HCT116 (cell line): ENCODE results near the gene NUCB2. TPM values are rescaled to one million over a fixed set of nuclear protein-coding genes. Genes with fewer than 3 reads are reported as not detected.

ENCODE experiments used
- ATAC-seq: fragments of 200-7000 bp; cut with Tn5 transposase; 2 replicates; pipeline ENCODE4 v1.9.1; 2020; ENCODE audit warnings: mild to moderate bottlenecking, moderate library complexity
- BruUV-seq: library from RNA; stranded (reverse); fragments of 400-500 nt; replicated peaks from 2 replicates; lab custom pipeline; 2021; lab: Mats Ljungman, UMichigan
- CTCF ChIA-PET: fragments of 300-600 bp; sonication (Branson Sonifier 250); formaldehyde crosslinking; loops from one replicate; lab custom pipeline; 2021; ENCODE audit warnings: antibody characterized with exemption; lab: Charles Lee
- POLR2A ChIA-PET: fragments of 300-600, 350-600 bp; sonication (Branson Sonifier 250); formaldehyde crosslinking; loops from one replicate; lab custom pipeline; 2021; ENCODE audit warnings: antibody characterized with exemption; lab: Charles Lee
- RAD21 ChIA-PET, 2 experiments: fragments of 300-600 bp; sonication (Branson Sonifier 250); formaldehyde crosslinking; loops; one replicate each; lab custom pipeline; 2023; ENCODE audit warnings: low total read pairs in 2 of 2; ENCODE audit not compliant: uncharacterized antibody in 2 of 2, unreplicated experiment in 2 of 2, low non-redundant PET in 1 of 2; lab: Charles Lee
- DNase-seq: peaks from one replicate; pipeline ENCODE4 v3.0.0-alpha.2; 2010; ENCODE audit warnings: low read depth, low spot score
- H2AFZ ChIP-seq: fragments of 200-600 bp; shearing (Covaris generic), sonication (generic); 2 replicates; pipeline ENCODE4 v1.6.1; 2017; ENCODE audit warnings: low read depth, mixed run types, mixed read lengths, antibody characterized with exemption, low read length; ENCODE audit not compliant: poor library complexity, severe bottlenecking
- H3K27ac ChIP-seq: 2 replicates; pipeline ENCODE4 v1.5.1; 2012; ENCODE audit warnings: low read depth, low read length
- H3K27me3 ChIP-seq: fragments of 200-600 bp; sonication (generic); 2 replicates; pipeline ENCODE4 v1.6.1; 2016; ENCODE audit warnings: mixed run types, low read length, mixed read lengths; ENCODE audit not compliant: insufficient read depth
- H3K36me3 ChIP-seq, 2 experiments: fragments of 200-500 bp in 1 of 2; fragments of 200-600 bp in 1 of 2; sonication (Bioruptor generic) in 1 of 2; sonication (generic) in 1 of 2; 2 replicates each; pipeline versions ENCODE4 v1.5.1 to v1.6.1; 2014 to 2016; ENCODE audit warnings: low read length in 2 of 2, inconsistent platforms in 1 of 2, mixed read lengths in 1 of 2, mixed run types in 1 of 2; ENCODE audit not compliant: insufficient read depth in 2 of 2, control insufficient read depth in 1 of 2
- H3K4me1 ChIP-seq, 2 experiments: fragments of 200-600 bp in 1 of 2; sonication (generic) in 1 of 2; 2 replicates each; pipeline versions ENCODE4 v1.5.1 to v1.6.1; 2012 to 2017; ENCODE audit warnings: low read length in 2 of 2, inconsistent platforms in 1 of 2, mild to moderate bottlenecking in 1 of 2, mixed read lengths in 1 of 2, mixed run types in 1 of 2, moderate library complexity in 1 of 2; ENCODE audit not compliant: insufficient read depth in 2 of 2, control insufficient read depth in 1 of 2
- H3K4me2 ChIP-seq: fragments of 200-600 bp; sonication (generic); 2 replicates; pipeline ENCODE4 v1.6.1; 2017; ENCODE audit warnings: mixed run types, low read length, mixed read lengths
- H3K4me3 ChIP-seq, 2 experiments: fragments of 200-600 bp in 1 of 2; sonication (generic) in 1 of 2; replicated peaks in 1 of 2; 2 replicates each; pipeline ENCODE4 v1.5.1; 2011 to 2016; ENCODE audit warnings: low read length in 2 of 2, control low read depth in 1 of 2, low read depth in 1 of 2, mild to moderate bottlenecking in 1 of 2, mixed read lengths in 1 of 2, mixed run types in 1 of 2
- H3K79me2 ChIP-seq: fragments of 200-600 bp; sonication (generic); 2 replicates; pipeline ENCODE4 v1.6.1; 2017; ENCODE audit warnings: mild to moderate bottlenecking, mixed run types, low read length, moderate library complexity, mixed read lengths; ENCODE audit not compliant: insufficient read depth
- H3K9ac ChIP-seq: fragments of 200-600 bp; sonication (generic); 2 replicates; pipeline ENCODE4 v1.6.1; 2016; ENCODE audit warnings: low read length, mixed read lengths
- H3K9me2 ChIP-seq: fragments of 200-600 bp; sonication (generic), shearing (Covaris generic); 2 replicates; pipeline ENCODE4 v1.6.1; 2017; ENCODE audit warnings: mixed run types, mild to moderate bottlenecking, moderate library complexity; ENCODE audit not compliant: insufficient read depth
- H3K9me3 ChIP-seq, 2 experiments: fragments of 200-500 bp in 1 of 2; fragments of 200-600 bp in 1 of 2; sonication (Bioruptor generic) in 1 of 2; sonication (generic) in 1 of 2; 2 replicates each; pipeline ENCODE4 v1.6.1; 2014 to 2017; ENCODE audit warnings: low read length in 2 of 2, mixed read lengths in 2 of 2, inconsistent platforms in 1 of 2, low read depth in 1 of 2, mild to moderate bottlenecking in 1 of 2, mixed run types in 1 of 2, moderate library complexity in 1 of 2; ENCODE audit not compliant: control insufficient read depth in 1 of 2, insufficient read depth in 1 of 2
- H4K20me1 ChIP-seq: fragments of 200-600 bp; sonication (generic), shearing (Covaris generic); 2 replicates; pipeline ENCODE4 v1.6.1; 2017; ENCODE audit warnings: mixed run types, mild to moderate bottlenecking, moderate library complexity; ENCODE audit not compliant: insufficient read depth
- EGR1 ChIP-seq: IDR thresholded peaks from 2 replicates; pipeline ENCODE4 v1.6.1; 2012; ENCODE audit warnings: low read depth
- ELF1 ChIP-seq: IDR thresholded peaks from 2 replicates; pipeline ENCODE4 v1.6.1; 2012; ENCODE audit warnings: low read depth, borderline replicate concordance
- EZH2 ChIP-seq: fragments of 200-600 bp; sonication (generic); IDR thresholded peaks from 2 replicates; pipeline ENCODE4 v1.6.1; 2017; ENCODE audit warnings: antibody characterized with exemption, mixed run types
- FOSL1 ChIP-seq: IDR thresholded peaks from 2 replicates; pipeline ENCODE4 v1.6.1; 2012; ENCODE audit warnings: low read depth
- JUND ChIP-seq: IDR thresholded peaks from 2 replicates; pipeline ENCODE4 v1.6.1; 2012
- POLR2A ChIP-seq: IDR thresholded peaks from 2 replicates; pipeline ENCODE4 v1.7.0; 2011; ENCODE audit warnings: borderline replicate concordance; ENCODE audit not compliant: insufficient read depth, insufficient read length; ENCODE audit errors: extremely low read depth
- RAD21 ChIP-seq: IDR thresholded peaks from 2 replicates; pipeline ENCODE4 v1.6.1; 2012; ENCODE audit warnings: low read depth, mild to moderate bottlenecking
- SIN3A ChIP-seq: IDR thresholded peaks from 2 replicates; pipeline ENCODE4 v1.6.1; 2012; ENCODE audit warnings: low read depth
- SP1 ChIP-seq: IDR thresholded peaks from 2 replicates; pipeline ENCODE4 v1.6.1; 2012; ENCODE audit warnings: low read depth
- SRF ChIP-seq: IDR thresholded peaks from 2 replicates; pipeline ENCODE4 v1.6.1; 2012; ENCODE audit warnings: low read depth
- TCF7L2 ChIP-seq: IDR thresholded peaks from 2 replicates; pipeline ENCODE4 v1.7.0; 2011; ENCODE audit warnings: borderline replicate concordance, inconsistent platforms; ENCODE audit not compliant: insufficient read depth, insufficient read length; ENCODE audit errors: extremely low read depth
- YY1 ChIP-seq: IDR thresholded peaks from 2 replicates; pipeline ENCODE4 v1.6.1; 2011; ENCODE audit warnings: low read length, low read depth, moderate library complexity, mild to moderate bottlenecking; ENCODE audit not compliant: insufficient replicate concordance; ENCODE audit errors: extremely low read depth
- ZFX ChIP-seq: fragments of 450-650 bp; IDR thresholded peaks from 2 replicates; pipeline ENCODE4 v1.6.1; 2017
- intact Hi-C: fragments of 100-400 bp; cut with micrococcal nuclease; formaldehyde crosslinking; loops from 2 replicates; pipeline ENCODE4 v1.10.0; 2022
- total RNA-seq: library from RNA; stranded (reverse); gene quantifications from one replicate; pipeline ENCODE4 v1.2.1, GENCODE V29; 2021; ENCODE audit not compliant: unreplicated experiment
- TF ChIP-seq, protein P1 (sequence below): IDR thresholded peaks from 2 replicates; pipeline ENCODE4 v1.6.1; 2012; ENCODE audit warnings: low read depth
- TF ChIP-seq, protein P2 (sequence below): IDR thresholded peaks from 2 replicates; pipeline ENCODE4 v1.6.1; 2012
- TF ChIP-seq, protein P3 (sequence below): IDR thresholded peaks from 2 replicates; pipeline ENCODE4 v1.6.1; 2011; ENCODE audit warnings: mild to moderate bottlenecking, low read length, moderate library complexity; ENCODE audit not compliant: insufficient replicate concordance; ENCODE audit errors: extremely low read depth
- TF ChIP-seq, protein P4 (sequence below), 3 experiments: fragments of 200-600 bp in 1 of 3; sonication (generic) in 1 of 3; IDR thresholded peaks in 2 of 3; conservative IDR thresholded peaks in 1 of 3; 2 replicates each; pipeline ENCODE4 v1.5.1; 2012 to 2017; ENCODE audit warnings: low read depth in 2 of 3, low read length in 2 of 3, antibody characterized with exemption in 1 of 3, borderline replicate concordance in 1 of 3, control low read depth in 1 of 3, mild to moderate bottlenecking in 1 of 3, mixed read lengths in 1 of 3, mixed run types in 1 of 3, moderate library complexity in 1 of 3; ENCODE audit not compliant: insufficient read depth in 1 of 3

Gene NUCB2
- total RNA-seq, 1 experiment from 2014 or later, result 40.6 TPM

DNA sequence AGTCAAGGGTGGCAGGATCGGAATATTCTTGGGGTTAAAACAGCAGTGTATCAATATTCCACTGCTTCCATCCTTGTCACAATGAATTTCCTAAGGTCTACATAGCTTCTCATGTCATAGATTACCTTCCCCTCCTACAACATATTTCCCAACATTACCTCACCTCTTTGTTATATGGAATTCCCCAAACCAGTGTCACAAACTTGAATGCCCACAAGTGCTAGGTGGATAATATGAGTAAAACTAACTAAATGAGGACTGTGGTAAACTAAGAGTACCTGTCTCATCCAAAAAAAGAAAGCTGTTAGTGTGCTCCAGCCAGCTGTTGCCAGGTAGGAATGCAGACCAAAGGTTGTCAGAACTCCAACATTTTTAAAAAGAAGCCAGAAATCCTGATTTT is 17.0 kb upstream of the NUCB2 start:
- DNase-seq, result no peak
- H3K27ac ChIP-seq, result no peak overlapping the region
- H3K79me2 ChIP-seq, result no peaks in the 10 kb centered on the region
- CTCF ChIA-PET, result interaction anchor here (0.5 kb wide), 1 partner anchor 95 kb away, joined by 3 read pairs; no protein-coding TSS in a partner anchor
- no peaks in the 10 kb centered on the region for H4K20me1 ChIP-seq
- no peaks in the 10 kb centered on the region for H3K9me2 ChIP-seq
- H2AFZ ChIP-seq, result peak overlapping the region; percentile 6
- no peak overlapping the region for H3K4me3 ChIP-seq
- no peak overlapping the region for H3K4me2 ChIP-seq
- H3K4me1 ChIP-seq, result peaks cover 5 to 9% of the 10 kb centered on the region in 2 experiments; a peak in 3 of 4 replicates
- POLR2A ChIA-PET, result no interaction called here
- no TSS peak for BruUV-seq
- no peak for ATAC-seq
- H3K27me3 ChIP-seq, result no peaks in the 10 kb centered on the region
- intact Hi-C loops, result no loop called here
- no peak overlapping the region for H3K9ac ChIP-seq
- TF ChIP-seq TCF7L2 (no peak), RAD21 (no peak), SRF (no peak), JUND (no peak), FOSL1 (no peak), SP1 (no peak), SIN3A (no peak), ZFX (no peak), EGR1 (no peak), ELF1 (no peak), POLR2A (no peak), YY1 (no peak), EZH2 (no peak)
- TF ChIP-seq, protein P1, sequence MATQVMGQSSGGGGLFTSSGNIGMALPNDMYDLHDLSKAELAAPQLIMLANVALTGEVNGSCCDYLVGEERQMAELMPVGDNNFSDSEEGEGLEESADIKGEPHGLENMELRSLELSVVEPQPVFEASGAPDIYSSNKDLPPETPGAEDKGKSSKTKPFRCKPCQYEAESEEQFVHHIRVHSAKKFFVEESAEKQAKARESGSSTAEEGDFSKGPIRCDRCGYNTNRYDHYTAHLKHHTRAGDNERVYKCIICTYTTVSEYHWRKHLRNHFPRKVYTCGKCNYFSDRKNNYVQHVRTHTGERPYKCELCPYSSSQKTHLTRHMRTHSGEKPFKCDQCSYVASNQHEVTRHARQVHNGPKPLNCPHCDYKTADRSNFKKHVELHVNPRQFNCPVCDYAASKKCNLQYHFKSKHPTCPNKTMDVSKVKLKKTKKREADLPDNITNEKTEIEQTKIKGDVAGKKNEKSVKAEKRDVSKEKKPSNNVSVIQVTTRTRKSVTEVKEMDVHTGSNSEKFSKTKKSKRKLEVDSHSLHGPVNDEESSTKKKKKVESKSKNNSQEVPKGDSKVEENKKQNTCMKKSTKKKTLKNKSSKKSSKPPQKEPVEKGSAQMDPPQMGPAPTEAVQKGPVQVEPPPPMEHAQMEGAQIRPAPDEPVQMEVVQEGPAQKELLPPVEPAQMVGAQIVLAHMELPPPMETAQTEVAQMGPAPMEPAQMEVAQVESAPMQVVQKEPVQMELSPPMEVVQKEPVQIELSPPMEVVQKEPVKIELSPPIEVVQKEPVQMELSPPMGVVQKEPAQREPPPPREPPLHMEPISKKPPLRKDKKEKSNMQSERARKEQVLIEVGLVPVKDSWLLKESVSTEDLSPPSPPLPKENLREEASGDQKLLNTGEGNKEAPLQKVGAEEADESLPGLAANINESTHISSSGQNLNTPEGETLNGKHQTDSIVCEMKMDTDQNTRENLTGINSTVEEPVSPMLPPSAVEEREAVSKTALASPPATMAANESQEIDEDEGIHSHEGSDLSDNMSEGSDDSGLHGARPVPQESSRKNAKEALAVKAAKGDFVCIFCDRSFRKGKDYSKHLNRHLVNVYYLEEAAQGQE, result no peak
- TF ChIP-seq, protein P2, sequence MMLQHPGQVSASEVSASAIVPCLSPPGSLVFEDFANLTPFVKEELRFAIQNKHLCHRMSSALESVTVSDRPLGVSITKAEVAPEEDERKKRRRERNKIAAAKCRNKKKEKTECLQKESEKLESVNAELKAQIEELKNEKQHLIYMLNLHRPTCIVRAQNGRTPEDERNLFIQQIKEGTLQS, result no peak
- TF ChIP-seq, protein P3, sequence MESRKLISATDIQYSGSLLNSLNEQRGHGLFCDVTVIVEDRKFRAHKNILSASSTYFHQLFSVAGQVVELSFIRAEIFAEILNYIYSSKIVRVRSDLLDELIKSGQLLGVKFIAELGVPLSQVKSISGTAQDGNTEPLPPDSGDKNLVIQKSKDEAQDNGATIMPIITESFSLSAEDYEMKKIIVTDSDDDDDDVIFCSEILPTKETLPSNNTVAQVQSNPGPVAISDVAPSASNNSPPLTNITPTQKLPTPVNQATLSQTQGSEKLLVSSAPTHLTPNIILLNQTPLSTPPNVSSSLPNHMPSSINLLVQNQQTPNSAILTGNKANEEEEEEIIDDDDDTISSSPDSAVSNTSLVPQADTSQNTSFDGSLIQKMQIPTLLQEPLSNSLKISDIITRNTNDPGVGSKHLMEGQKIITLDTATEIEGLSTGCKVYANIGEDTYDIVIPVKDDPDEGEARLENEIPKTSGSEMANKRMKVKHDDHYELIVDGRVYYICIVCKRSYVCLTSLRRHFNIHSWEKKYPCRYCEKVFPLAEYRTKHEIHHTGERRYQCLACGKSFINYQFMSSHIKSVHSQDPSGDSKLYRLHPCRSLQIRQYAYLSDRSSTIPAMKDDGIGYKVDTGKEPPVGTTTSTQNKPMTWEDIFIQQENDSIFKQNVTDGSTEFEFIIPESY, result no peak
- TF ChIP-seq, protein P4, sequence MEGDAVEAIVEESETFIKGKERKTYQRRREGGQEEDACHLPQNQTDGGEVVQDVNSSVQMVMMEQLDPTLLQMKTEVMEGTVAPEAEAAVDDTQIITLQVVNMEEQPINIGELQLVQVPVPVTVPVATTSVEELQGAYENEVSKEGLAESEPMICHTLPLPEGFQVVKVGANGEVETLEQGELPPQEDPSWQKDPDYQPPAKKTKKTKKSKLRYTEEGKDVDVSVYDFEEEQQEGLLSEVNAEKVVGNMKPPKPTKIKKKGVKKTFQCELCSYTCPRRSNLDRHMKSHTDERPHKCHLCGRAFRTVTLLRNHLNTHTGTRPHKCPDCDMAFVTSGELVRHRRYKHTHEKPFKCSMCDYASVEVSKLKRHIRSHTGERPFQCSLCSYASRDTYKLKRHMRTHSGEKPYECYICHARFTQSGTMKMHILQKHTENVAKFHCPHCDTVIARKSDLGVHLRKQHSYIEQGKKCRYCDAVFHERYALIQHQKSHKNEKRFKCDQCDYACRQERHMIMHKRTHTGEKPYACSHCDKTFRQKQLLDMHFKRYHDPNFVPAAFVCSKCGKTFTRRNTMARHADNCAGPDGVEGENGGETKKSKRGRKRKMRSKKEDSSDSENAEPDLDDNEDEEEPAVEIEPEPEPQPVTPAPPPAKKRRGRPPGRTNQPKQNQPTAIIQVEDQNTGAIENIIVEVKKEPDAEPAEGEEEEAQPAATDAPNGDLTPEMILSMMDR (IDR thresholded peaks at IDR 0.05 in 2 of 3, conservative IDR thresholded peaks at IDR 0.05 in 1 of 3; ENCODE audit: borderline replicate concordance in 1 of 3, insufficient read depth in 1 of 3, low read depth in 2 of 3, low read length in 2 of 3), result no peak
- RAD21 ChIA-PET, result no interaction called here
- no peaks in the 10 kb centered on the region for H3K9me3 ChIP-seq
- no peaks in the 10 kb centered on the region for H3K36me3 ChIP-seq
